ENCODE measurements around the gene RNF175. TPM values are rescaled to one million over a fixed set of nuclear protein-coding genes. Genes with fewer than 3 reads are reported as not detected.

The RNF175 gene
- total RNA-seq, 1 donor from 2014 or later = 1.9 TPM

DNA sequence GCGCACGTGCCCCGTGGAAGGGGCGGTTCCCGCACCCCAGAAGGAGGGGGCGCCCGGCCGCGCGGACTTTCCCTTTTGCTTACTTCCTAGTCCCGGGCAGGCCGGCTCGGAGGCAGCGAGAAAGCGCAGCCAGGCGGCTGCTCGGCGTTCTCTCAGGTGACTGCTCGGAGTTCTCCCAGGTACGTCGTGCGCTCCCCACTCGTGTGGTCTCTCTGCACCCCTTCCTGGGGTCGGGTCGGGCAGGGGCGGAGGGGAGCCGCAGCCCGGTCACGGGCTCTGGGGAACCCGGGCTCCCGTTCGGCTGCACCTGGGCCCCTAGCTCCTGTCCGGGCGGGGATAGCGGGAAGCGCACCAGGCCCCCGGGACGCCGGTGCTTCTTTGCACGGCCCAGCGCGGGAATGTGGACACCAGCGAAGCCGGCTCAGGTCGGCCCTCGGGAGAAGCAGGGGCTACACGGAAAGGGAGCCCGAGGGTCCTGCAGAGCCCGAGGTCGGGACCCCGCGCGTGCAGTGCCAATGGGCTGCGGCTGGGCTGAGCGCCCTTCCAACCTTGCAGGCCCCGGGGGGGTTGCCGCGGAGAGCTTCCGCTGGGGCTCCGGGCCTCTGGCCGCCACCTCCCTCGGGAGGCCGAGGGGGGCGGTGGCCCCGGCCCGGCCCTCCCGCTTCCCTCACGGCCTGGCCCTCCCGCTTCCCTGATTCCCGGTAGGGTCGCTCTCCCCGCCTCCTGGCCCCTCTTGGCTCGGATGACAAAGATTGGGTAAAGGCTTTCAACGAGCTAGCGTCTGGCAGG is 75.4 kb downstream of the RNF175 start, which contains the start of gene TLR2:
TLR2 (plus strand) TSS at position 99 of the 789 bp plus-strand sequence. CDS start 18,628 bp downstream, outside the sequence.
- Mint-ChIP-seq H3K36me3 (ENCODE audit: insufficient read depth) (peaks cover 15% of the 10 kb centered on the region), H3K4me1 (ENCODE audit: low read depth) (peaks cover 3% of the 10 kb centered on the region), H3K27ac (peak within 1 kb of the TSS; percentile 19), H3K9me3 (ENCODE audit: low read depth) (peaks cover 10% of the 10 kb centered on the region), H3K4me3 (ENCODE audit: low read depth) (peak within 1 kb of the TSS; percentile 74), H3K27me3 (peaks cover 42% of the 10 kb centered on the region)
- peak; percentile 51 for DNase-seq (ENCODE audit: low spot score, unreplicated experiment)
- TF ChIP-seq, protein P1, sequence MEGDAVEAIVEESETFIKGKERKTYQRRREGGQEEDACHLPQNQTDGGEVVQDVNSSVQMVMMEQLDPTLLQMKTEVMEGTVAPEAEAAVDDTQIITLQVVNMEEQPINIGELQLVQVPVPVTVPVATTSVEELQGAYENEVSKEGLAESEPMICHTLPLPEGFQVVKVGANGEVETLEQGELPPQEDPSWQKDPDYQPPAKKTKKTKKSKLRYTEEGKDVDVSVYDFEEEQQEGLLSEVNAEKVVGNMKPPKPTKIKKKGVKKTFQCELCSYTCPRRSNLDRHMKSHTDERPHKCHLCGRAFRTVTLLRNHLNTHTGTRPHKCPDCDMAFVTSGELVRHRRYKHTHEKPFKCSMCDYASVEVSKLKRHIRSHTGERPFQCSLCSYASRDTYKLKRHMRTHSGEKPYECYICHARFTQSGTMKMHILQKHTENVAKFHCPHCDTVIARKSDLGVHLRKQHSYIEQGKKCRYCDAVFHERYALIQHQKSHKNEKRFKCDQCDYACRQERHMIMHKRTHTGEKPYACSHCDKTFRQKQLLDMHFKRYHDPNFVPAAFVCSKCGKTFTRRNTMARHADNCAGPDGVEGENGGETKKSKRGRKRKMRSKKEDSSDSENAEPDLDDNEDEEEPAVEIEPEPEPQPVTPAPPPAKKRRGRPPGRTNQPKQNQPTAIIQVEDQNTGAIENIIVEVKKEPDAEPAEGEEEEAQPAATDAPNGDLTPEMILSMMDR (IDR thresholded peaks at IDR 0.05; ENCODE audit: unreplicated experiment) = peak; percentile 7

DNA sequence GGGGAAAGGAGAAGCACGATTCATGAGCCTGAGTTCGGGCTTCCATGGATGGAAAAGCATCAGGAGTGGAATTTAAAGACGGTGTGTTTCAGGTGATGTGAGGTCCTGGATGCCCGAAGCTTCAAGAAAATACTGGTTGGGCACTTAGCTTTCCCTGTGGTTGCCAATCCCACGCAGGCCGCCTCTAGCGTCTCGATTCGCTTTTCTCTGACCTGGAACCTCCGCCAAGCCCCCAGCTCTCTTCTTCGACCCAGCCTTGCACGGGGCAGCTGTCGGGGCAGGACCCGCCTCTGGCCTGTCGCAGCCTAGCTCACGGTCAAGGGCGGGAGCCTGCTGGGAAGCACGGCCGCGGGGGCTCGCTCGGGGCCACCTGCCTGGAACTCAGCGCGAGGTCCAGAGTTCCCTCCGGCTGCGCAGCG is 76.1 kb downstream of the RNF175 start:
- Mint-ChIP-seq H3K27ac (no peak overlapping the region), H3K4me1 (ENCODE audit: low read depth) (peaks cover 3% of the 10 kb centered on the region), H3K9me3 (ENCODE audit: low read depth) (peaks cover 4% of the 10 kb centered on the region), H3K4me3 (ENCODE audit: low read depth) (peak overlapping the region; percentile 68), H3K36me3 (ENCODE audit: insufficient read depth) (peaks cover 9% of the 10 kb centered on the region), H3K27me3 (peaks cover 46% of the 10 kb centered on the region)
- TF ChIP-seq, protein P1 (IDR thresholded peaks at IDR 0.05; ENCODE audit: unreplicated experiment) = no peak
- DNase-seq (ENCODE audit: low spot score, unreplicated experiment) = no peak

DNA sequence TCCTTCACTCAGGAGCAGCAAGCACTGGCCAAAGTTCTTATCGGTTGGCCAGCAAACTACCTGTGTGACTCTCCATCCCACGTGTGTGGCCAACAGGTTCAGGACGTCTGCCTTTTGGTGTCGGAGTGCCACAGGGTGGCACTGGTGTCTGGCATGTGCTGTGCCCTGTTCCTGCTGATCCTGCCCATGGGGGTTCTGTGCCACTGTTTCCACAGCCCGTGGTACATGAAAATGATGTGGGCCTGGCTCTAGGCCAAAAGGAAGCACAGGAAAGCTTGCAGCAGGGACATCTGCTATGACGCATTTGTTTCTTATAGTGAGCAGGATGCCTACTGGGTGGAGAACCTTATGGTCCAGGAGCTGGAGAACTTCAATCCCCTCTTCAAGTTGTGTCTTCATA is 80.3 kb downstream of the RNF175 start:
- H3K27ac Mint-ChIP-seq = no peak overlapping the region
- peaks cover 43% of the 10 kb centered on the region for H3K27me3 Mint-ChIP-seq
- H3K4me1 Mint-ChIP-seq (ENCODE audit: low read depth) = no peaks in the 10 kb centered on the region
- no peaks in the 10 kb centered on the region for H3K36me3 Mint-ChIP-seq (ENCODE audit: insufficient read depth)
- no peak overlapping the region for H3K4me3 Mint-ChIP-seq (ENCODE audit: low read depth)
- TF ChIP-seq, protein P1 (IDR thresholded peaks at IDR 0.05; ENCODE audit: unreplicated experiment) = no peak
- no peak for DNase-seq (ENCODE audit: low spot score, unreplicated experiment)
- H3K9me3 Mint-ChIP-seq (ENCODE audit: low read depth) = peaks cover 10% of the 10 kb centered on the region

DNA sequence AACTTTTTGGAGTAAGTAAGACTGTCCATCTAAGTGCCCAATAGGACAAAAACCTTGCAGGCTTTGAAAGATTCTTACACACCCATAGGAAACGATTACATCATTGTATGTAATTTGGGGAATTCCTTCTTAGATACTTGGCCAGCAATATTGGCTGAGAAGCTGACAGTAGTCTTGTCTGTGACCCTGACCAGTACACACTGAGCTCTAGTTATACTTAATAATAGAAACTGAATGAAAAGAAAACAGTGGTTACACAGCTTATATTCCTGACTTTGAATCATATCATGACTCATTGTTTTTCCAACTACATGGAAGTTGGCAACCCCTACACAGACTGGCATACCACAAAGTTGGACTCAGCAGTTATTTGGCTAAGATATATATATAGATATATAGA is 82.8 kb downstream of the RNF175 start:
- TF ChIP-seq, protein P1 (IDR thresholded peaks at IDR 0.05; ENCODE audit: unreplicated experiment) = no peak
- Mint-ChIP-seq H3K27ac (no peak overlapping the region), H3K9me3 (ENCODE audit: low read depth) (peaks cover 10% of the 10 kb centered on the region), H3K27me3 (peaks cover 25% of the 10 kb centered on the region), H3K36me3 (ENCODE audit: insufficient read depth) (no peaks in the 10 kb centered on the region), H3K4me3 (ENCODE audit: low read depth) (no peak overlapping the region), H3K4me1 (ENCODE audit: low read depth) (no peaks in the 10 kb centered on the region)
- DNase-seq (ENCODE audit: low spot score, unreplicated experiment) = no peak

DNA sequence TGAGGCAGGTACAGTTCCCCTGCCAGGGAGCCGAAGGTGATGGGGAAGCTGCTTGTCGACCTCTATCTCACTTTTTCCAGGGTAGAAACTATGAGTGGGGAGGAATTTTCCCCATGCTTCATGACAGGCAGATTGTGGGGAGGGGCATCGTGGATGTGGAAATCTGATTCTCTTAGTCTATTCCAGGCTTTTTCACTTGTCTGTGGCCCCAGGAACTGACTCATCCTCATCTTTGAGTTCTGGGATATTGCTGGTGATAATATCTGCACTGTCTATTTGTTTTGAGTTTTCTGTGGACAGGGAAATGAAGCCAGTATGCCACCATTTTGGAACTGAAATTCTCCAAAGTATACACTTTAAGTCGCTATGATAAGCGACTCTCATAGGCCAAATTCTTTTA is 83.3 kb downstream of the RNF175 start:
- no peak for DNase-seq (ENCODE audit: low spot score, unreplicated experiment)
- TF ChIP-seq, protein P1 (IDR thresholded peaks at IDR 0.05; ENCODE audit: unreplicated experiment) = no peak
- peaks cover 10% of the 10 kb centered on the region for H3K9me3 Mint-ChIP-seq (ENCODE audit: low read depth)
- H3K36me3 Mint-ChIP-seq (ENCODE audit: insufficient read depth) = no peaks in the 10 kb centered on the region
- H3K4me3 Mint-ChIP-seq (ENCODE audit: low read depth) = no peak overlapping the region
- H3K4me1 Mint-ChIP-seq (ENCODE audit: low read depth) = no peaks in the 10 kb centered on the region
- H3K27ac Mint-ChIP-seq = no peak overlapping the region
- peaks cover 20% of the 10 kb centered on the region for H3K27me3 Mint-ChIP-seq

Data from progenitor cell of endocrine pancreas (in vitro differentiated cells).